ENCODE data around the gene TMEM232. TPM values are rescaled to one million over a fixed set of nuclear protein-coding genes. Genes with fewer than 3 reads are reported as not detected.

Gene TMEM232
- total and polyA plus RNA-seq, 2 of the 4 experiments (the other 2 are of a cell fraction): 0.17 to 0.36 TPM

DNA sequence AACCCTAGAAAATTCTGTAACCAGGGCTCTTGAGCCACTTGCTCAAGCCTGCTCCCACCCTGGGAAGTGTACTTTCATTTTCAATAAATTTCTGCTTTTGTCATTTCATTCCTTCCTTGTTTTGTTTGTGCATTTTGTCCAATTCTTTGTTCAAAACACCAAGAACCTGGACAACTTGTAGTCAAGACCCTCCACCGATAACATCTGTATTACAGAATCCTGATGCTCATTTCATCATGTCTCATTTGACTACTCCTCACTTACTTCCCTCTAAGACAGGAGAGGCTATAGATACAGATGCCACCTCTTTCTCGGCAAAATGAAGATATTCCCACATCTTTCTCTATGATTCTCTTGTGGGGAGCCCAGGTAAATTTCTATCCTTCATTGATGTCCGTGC lies 183.5 kb downstream of the TMEM232 start:
- no peak overlapping the region for H2BK5ac ChIP-seq (ENCODE audit: low read depth, low read length, poor library complexity, severe bottlenecking)

More for the DNA sequence above, 183.5 kb downstream of the TMEM232 start:
- H4K91ac ChIP-seq (ENCODE audit: insufficient read depth, low read depth, low read length): no peak overlapping the region
- no peak overlapping the region for H2BK120ac ChIP-seq (ENCODE audit: low read depth, low read length)
- H2BK20ac ChIP-seq (ENCODE audit: low read depth, low read length): no peak overlapping the region
- no peak overlapping the region for H3K23ac ChIP-seq (ENCODE audit: low read depth, low read length)
- H3K4me1 ChIP-seq (ENCODE audit: control insufficient read depth, insufficient read depth, low read length): no peaks in the 10 kb centered on the region
- WGBS, 2 experiments (ENCODE audit: extremely low coverage in 2 of 2, insufficient read length in 1 of 2): no CpG with 5 or more reads among the region's 3 CpGs
- TF ChIP-seq, protein P1, sequence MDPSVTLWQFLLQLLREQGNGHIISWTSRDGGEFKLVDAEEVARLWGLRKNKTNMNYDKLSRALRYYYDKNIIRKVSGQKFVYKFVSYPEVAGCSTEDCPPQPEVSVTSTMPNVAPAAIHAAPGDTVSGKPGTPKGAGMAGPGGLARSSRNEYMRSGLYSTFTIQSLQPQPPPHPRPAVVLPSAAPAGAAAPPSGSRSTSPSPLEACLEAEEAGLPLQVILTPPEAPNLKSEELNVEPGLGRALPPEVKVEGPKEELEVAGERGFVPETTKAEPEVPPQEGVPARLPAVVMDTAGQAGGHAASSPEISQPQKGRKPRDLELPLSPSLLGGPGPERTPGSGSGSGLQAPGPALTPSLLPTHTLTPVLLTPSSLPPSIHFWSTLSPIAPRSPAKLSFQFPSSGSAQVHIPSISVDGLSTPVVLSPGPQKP (IDR thresholded peaks at IDR 0.05; ENCODE audit: borderline replicate concordance, low read depth, low read length): no peak
- TF ChIP-seq SMC3 (IDR thresholded peaks at IDR 0.05; ENCODE audit: low read depth, low read length) (no peak), CHD1 (IDR thresholded peaks at IDR 0.05; ENCODE audit: low read depth, low read length) (no peak), BHLHE40 (IDR thresholded peaks at IDR 0.05; ENCODE audit: low read depth, low read length) (no peak), RCOR1 (IDR thresholded peaks at IDR 0.05; ENCODE audit: insufficient replicate concordance, low read length) (no peak), RFX5 (IDR thresholded peaks at IDR 0.05; ENCODE audit: low read depth, low read length) (no peak), NFE2L2 (IDR thresholded peaks at IDR 0.05; ENCODE audit: low read depth, low read length) (no peak), MAZ (IDR thresholded peaks at IDR 0.05; ENCODE audit: borderline replicate concordance, low read depth, low read length) (no peak), RAD21 (IDR thresholded peaks at IDR 0.05; ENCODE audit: low read length) (no peak)
- TF ChIP-seq, protein P2, sequence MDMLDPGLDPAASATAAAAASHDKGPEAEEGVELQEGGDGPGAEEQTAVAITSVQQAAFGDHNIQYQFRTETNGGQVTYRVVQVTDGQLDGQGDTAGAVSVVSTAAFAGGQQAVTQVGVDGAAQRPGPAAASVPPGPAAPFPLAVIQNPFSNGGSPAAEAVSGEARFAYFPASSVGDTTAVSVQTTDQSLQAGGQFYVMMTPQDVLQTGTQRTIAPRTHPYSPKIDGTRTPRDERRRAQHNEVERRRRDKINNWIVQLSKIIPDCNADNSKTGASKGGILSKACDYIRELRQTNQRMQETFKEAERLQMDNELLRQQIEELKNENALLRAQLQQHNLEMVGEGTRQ (IDR thresholded peaks at IDR 0.05; ENCODE audit: low read depth, low read length): no peak
- TF ChIP-seq, protein P3, sequence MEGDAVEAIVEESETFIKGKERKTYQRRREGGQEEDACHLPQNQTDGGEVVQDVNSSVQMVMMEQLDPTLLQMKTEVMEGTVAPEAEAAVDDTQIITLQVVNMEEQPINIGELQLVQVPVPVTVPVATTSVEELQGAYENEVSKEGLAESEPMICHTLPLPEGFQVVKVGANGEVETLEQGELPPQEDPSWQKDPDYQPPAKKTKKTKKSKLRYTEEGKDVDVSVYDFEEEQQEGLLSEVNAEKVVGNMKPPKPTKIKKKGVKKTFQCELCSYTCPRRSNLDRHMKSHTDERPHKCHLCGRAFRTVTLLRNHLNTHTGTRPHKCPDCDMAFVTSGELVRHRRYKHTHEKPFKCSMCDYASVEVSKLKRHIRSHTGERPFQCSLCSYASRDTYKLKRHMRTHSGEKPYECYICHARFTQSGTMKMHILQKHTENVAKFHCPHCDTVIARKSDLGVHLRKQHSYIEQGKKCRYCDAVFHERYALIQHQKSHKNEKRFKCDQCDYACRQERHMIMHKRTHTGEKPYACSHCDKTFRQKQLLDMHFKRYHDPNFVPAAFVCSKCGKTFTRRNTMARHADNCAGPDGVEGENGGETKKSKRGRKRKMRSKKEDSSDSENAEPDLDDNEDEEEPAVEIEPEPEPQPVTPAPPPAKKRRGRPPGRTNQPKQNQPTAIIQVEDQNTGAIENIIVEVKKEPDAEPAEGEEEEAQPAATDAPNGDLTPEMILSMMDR (conservative IDR thresholded peaks at IDR 0.05; ENCODE audit: low read depth, low read length): no peak
- ATAC-seq (ENCODE audit: low read depth) (no peak), DNase-seq (no peak)
- no peak overlapping the region for H2AK9ac ChIP-seq (replicated peaks; ENCODE audit: low read depth, low read length, poor library complexity)
- dilution Hi-C loops (cut with HindIII; ENCODE audit: low sequenced_read_pairs, unreplicated experiment) (no loop called here), intact Hi-C loops (cut with micrococcal nuclease) (no loop called here), in situ Hi-C loops (cut with MboI; ENCODE audit: low sequenced_read_pairs) (no loop called here)
- H3K14ac ChIP-seq (replicated peaks; ENCODE audit: low read depth, low read length): no peak overlapping the region
- no peak overlapping the region for H3K9ac ChIP-seq (ENCODE audit: low read depth, low read length)
- no peak overlapping the region for H3K4me3 ChIP-seq (ENCODE audit: insufficient read depth, low read depth, low read length)
- H2AK5ac ChIP-seq (ENCODE audit: low read depth, low read length): no peak overlapping the region
- no TSS peak for BruUV-seq (replicated peaks)
- H2BK15ac ChIP-seq (ENCODE audit: low read depth, low read length): no peak overlapping the region
- no peaks in the 10 kb centered on the region for H3K79me1 ChIP-seq (ENCODE audit: low read depth in 1 of 2, low read length in 2 of 2)
- ChIA-PET POLR2A (ENCODE audit: unreplicated experiment) (no interaction called here), CTCF (no interaction called here)
- H4K20me1 ChIP-seq (ENCODE audit: insufficient read depth, low read length): no peaks in the 10 kb centered on the region
- H3K56ac ChIP-seq (ENCODE audit: extremely low read depth, insufficient read depth, low read length): no peak overlapping the region
- H2AFZ ChIP-seq (replicated peaks; ENCODE audit: low read length, poor library complexity): no peak overlapping the region
- no peak overlapping the region for H3K4me2 ChIP-seq (ENCODE audit: low read depth, low read length)
- no peak overlapping the region for H3K4ac ChIP-seq (ENCODE audit: low read depth, low read length)
- no peak overlapping the region for H3K18ac ChIP-seq (ENCODE audit: low read depth, low read length)
- H3K27ac ChIP-seq (ENCODE audit: insufficient read depth, low read length): no peak overlapping the region
- no peak overlapping the region for H4K5ac ChIP-seq (ENCODE audit: low read depth, low read length)
- H3K9me1 ChIP-seq (ENCODE audit: insufficient read depth, low read length): no peaks in the 10 kb centered on the region
- H3K9me3 ChIP-seq (ENCODE audit: control insufficient read depth, insufficient read depth, low read length): no peaks in the 10 kb centered on the region
- no peaks in the 10 kb centered on the region for H3K36me3 ChIP-seq (ENCODE audit: control insufficient read depth, insufficient read depth, low read length)
- no peak overlapping the region for H4K8ac ChIP-seq (ENCODE audit: low read depth in 2 of 2, low read length in 2 of 2)
- H3K27me3 ChIP-seq (ENCODE audit: control insufficient read depth, insufficient read depth, low read length): no peaks in the 10 kb centered on the region
